ENCODE data around the gene FMNL2.
"Not testable (repeated sequence)": the region's sequence is repeated elsewhere in the genome, so short reads cannot be mapped to it uniquely, and the experiment has no call there.

Gene FMNL2

GRCh38 chr2:152522446-152522845 is 187.5 kb downstream of the FMNL2 start:
- DNase-seq (ENCODE audit: low read depth in 2 of 2), result not testable (repeated sequence)

DNA sequence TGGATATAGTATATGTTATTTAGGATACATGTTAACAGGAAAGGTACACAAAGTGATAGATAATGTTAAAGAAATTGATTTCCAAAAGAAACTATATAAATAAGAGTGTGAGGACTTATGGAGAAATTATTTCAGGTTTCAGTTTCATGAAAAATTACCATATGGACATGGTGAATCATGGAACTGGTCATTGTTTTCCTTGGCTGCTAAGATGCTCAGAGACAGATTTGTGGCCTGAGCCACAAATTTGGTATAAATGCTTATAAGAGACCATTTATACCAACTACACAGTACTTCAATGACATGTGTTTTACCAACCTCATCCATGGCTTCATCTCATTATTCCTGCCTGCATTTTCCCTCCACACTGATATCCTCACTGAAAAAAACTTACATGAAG is 188.1 kb downstream of the FMNL2 start:
- no peak for DNase-seq (ENCODE audit: low read depth in 2 of 2)

GRCh38 chr2:152525277-152525838 is 190.4 kb downstream of the FMNL2 start:
- peak; percentile 40 to 48 for DNase-seq (ENCODE audit: low read depth in 2 of 2)

DNA sequence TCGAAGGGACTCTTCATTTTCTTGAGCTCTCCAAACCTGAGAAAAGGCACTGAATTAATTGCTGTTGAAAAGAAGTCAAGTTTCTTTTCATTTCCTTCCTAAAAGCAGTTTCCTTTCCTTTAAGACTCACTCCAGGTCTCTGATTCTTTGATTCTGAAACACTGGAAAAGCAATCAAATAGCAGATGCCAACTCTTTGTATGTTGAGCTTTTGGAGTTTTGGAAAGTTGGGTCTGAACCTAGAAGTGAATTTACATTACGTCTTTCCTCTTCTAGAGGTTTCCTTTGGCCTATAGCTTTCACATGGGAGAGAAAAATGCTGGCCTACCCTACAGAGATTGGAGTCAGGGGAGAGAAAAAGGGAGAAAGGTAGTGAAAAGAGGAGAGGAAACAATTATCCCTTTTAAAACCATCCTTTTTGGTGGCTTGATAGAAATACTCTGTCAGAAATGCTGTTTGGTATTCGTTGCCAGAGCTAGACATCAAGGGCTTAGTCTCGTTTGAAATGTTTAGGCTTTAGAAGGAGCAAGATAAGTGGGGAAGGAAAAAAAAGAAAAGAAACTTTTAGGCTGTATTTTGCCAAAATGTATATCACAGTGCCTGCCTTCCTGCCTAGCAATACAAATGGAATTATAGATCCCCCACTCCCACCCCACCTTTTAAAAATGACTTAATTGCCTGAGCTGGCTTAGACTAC is 194.6 kb downstream of the FMNL2 start:
- no peak for DNase-seq (ENCODE audit: low read depth in 2 of 2)

GRCh38 chr2:152532241-152532640 is 197.3 kb downstream of the FMNL2 start:
- DNase-seq (ENCODE audit: low read depth in 2 of 2), result peak in 1 of 2 experiments; percentile 44

DNA sequence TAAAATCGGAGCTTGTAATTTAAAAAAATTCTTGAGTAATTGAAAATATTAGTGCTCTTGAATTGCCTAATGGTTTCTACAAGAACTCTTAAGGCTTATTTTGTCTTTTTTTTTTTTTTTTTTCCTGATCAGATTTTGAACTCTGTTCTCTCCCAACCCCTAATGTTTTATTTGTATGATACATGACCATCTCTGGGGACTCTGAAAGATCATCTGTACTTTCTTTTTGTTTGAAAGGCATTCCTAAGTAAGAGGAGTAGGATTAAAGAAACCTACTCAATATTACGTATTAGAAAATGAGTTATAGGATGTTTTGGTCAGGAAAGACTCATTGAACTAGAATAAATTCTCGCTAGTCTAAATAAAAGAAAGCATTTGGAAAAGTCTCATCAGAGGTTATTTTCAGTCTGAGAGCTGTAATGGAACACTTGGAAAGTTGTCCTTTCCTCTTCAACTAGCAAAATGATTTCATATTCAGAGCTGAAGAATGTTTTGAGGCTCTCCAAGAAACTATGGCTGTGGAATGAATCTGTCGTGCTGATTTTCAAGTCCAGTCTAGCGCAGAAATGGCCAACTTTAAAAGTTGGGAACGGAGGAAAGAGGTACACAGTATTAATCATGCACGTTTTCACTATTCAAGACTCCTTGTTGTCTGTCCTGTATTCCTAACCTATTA is 199.6 kb downstream of the FMNL2 start:
- no peak for DNase-seq (ENCODE audit: low read depth in 2 of 2)

DNA sequence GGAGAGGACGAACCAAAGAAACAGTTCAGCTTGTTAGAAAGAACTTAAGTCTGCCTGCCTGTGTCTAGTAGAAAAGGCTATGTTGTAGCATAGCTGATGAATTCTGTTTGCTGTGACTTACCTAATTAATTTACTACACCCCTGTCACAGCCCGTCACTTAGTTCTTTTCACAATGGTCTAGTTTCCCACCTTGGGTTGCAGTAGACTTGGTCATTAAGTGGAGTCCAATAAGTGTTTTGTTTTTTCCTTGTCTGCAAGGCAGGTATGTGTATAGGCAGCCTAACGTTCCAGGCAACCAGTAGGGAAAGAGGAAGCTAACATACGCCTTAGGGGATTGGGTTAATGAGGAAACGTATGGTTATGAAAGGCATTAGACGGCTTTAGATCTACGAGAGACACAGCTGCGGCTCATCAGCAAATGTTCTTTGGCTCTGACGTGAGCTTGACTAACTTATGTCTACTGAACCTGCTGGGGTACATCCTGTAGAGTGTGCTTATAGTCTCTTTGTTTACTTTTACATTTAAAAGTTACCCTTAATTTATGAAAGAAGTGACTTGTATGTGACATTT is 202.2 kb downstream of the FMNL2 start:
- DNase-seq (ENCODE audit: low read depth in 2 of 2), result no peak

- DNase-seq (ENCODE audit: low read depth in 2 of 2), result no peak
These were observed 204.4 kb downstream of the FMNL2 start for GRCh38 chr2:152539424-152539823.

DNA sequence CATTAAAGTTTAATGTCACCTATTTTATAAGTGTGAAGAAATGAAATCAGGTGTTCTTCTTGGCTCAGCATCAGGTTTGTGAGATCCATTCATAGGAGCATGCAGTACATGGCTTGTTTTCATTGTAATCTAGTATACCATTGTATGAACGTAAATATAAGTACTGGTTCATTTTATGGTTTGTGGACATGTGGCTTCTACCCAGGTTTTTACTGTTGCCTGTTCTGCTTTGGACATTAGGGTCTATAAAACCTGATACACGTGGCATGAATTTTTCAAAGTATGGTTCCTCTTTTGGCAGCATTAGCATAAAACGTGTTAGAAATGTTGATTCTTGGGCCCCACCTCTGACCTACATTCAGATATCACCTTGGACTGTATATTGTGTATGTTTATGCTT is 206.7 kb downstream of the FMNL2 start:
- no peak for DNase-seq (ENCODE audit: low read depth in 2 of 2)

DNA sequence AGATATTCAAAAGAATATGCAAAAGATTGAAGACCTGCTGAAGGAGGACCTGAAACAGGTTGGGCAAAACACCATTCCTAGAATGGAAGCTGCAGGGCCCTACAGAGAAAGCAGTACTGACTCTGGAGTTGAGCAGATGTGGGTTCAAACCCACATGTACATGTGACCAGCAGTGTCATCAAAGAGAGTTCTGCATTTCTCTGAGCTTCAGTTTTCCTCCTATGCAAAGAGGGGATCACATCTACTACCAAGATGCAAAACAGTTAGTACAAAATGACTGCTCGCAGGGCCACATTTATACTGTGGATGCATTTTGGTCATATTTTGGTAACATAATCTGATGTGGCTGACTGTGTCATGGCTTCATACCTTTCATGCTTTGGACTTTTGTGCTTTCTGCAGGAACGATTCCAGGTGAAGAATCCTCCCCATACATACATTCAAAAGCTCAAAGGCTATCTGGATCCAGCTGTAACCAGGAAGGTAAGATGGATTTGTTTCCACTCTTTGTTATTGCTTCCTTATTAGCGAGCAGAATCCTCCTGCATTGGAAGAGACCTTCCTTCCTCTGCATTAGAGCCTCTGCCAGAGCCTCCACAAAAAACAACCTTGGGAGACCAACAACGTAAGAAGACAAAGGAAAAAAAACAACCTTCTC is 207.5 kb downstream of the FMNL2 start:
- no peak for DNase-seq (ENCODE audit: low read depth in 2 of 2)

DNA sequence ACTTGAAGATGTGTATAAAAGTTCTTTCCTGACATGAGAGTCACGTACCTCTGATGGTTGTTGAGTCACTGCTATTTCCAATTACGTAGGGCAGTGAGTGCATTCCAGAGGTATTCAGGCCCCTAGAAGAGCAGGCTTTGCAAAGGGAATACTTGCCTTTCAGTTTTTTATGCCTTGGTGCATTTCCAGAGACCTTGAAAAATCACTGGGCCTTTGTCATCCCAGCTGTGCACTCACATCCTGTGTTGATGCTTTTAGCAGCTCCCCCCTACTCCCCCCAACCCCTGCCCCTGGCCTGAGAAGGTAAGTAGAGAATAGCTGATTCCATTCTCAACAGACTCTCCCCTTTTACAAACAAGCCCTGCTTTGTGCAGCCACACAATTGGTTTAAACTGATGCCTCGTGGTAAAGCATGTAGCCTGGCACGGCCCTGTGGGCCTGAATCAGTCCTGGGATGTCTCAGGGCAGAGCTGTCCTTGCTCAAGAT is 208.1 kb downstream of the FMNL2 start:
- DNase-seq (ENCODE audit: low read depth in 2 of 2), result peak; percentile 93 to 94

DNA sequence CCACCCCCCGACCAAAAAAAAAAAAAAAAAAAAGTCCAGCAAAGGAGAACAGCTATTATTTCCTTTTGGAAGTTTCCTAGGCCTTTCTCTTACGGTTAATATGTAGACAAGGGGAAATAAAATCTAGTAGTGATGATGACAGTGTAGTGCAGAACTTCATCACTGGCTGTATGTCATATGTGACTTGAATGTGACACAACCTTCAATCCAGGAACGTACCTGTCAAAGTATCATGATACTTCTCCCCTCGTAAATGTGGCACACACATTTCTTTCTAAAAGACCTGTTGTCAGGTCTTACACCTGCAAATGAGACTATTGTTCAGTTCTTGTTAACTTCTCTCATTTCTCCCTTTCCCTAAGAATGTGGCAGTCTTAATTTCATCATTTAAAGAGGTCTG is 208.7 kb downstream of the FMNL2 start:
- DNase-seq (ENCODE audit: low read depth in 2 of 2), result no peak

DNA sequence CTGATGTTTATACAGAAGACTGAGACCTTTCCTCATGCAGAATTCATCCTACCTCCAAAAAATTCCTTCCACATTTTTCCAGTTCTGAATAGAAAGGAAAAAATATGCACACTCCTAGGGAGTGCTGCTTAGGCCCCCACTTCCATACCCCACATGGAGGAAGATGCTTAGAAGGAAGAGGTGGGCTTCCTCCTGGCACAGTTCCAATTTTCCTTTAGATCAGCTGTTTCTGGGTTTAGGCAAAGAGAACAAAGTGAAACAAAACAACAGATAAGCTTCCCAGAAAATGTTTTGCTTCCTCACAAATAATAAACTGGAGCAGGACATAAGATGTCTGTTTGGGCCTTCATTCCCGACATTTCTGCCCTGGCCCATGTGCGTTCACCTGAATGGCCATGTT is 209.7 kb downstream of the FMNL2 start:
- no peak for DNase-seq (ENCODE audit: low read depth in 2 of 2)

DNA sequence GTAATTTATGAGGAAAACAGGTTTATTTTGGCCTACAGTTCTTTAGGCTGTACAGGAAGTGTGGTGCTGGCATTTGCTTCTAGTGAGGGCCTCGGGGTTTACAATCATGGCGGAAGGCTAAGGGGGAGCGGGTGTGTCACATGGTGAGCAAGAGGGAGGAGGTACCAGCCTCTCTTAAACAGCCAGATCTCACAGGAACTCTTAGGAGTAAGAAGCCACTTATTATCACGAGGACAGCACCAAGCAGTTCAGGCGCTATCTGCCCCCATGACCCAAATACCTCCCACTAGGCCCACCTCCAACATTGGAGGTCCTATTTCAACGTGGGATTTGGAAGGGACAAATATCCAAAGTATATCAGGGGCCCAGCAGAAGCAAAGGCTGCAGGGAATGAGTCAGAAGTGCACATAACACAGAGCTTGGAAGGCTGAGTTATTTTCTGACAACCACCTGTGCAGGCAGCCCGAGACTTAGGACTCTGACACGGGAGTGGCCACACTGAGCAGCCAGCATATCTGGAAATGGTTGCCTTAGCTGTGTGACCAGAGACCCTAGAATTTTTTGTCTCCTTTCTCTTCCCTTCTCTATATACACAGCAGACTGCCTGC is 211.4 kb downstream of the FMNL2 start:
- DNase-seq (ENCODE audit: low read depth in 2 of 2), result no peak

DNA sequence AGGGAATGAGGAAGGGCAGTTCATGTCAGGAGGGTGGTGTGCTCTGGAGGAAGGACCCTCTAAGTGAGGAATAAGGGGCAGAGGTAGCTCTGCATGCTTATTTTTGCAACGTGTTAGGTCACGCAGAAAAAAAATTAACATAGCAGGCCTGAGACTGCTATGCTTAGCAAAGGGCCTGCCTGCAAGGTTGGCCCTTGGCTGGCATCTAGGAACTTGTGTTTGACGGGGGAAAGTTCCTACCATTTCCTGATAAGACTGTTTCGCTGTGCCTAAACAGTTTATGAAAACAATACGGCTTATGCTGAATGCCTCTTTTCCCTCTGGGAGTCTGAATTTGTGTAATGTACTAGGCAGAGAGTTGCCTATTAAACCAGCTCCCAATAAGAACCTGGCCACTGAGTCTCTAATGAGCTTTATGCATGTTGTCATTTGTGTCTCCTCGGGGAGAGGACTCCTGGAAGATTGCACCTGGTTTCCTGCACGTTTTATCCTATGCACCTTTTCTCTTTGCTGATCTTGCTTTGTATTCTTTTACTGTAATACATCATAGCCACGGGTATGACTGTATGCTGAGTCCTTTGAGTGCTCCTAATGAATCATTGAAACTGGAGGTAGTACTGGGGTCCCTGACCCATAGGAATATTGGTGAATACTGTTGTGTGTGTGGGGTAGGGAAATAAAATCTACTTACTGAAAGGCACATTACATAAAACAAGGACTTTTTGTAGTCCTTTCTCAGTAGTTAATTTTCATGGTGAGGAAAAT is 213.3 kb downstream of the FMNL2 start:
- no peak for DNase-seq (ENCODE audit: low read depth in 2 of 2)

GRCh38 chr2:152548996-152549395 is 214.0 kb downstream of the FMNL2 start:
- DNase-seq (ENCODE audit: low read depth in 2 of 2), result peak; percentile 57 to 58

GRCh38 chr2:152549423-152549822 is 214.4 kb downstream of the FMNL2 start:
- no peak for DNase-seq (ENCODE audit: low read depth in 2 of 2)

- DNase-seq (ENCODE audit: low read depth in 2 of 2), result no peak
These were observed 215.4 kb downstream of the FMNL2 start for GRCh38 chr2:152550386-152550785.

- no peak for DNase-seq (ENCODE audit: low read depth in 2 of 2)
These were observed 217.9 kb downstream of the FMNL2 start for GRCh38 chr2:152552888-152553287.

- DNase-seq (ENCODE audit: low read depth in 2 of 2), result no peak
These were observed 218.5 kb downstream of the FMNL2 start for GRCh38 chr2:152553518-152553917.

GRCh38 chr2:152555048-152555447 is 220.1 kb downstream of the FMNL2 start:
- no peak for DNase-seq (ENCODE audit: low read depth in 2 of 2)
